ENCODE results near the gene TPO.

Gene TPO

DNA sequence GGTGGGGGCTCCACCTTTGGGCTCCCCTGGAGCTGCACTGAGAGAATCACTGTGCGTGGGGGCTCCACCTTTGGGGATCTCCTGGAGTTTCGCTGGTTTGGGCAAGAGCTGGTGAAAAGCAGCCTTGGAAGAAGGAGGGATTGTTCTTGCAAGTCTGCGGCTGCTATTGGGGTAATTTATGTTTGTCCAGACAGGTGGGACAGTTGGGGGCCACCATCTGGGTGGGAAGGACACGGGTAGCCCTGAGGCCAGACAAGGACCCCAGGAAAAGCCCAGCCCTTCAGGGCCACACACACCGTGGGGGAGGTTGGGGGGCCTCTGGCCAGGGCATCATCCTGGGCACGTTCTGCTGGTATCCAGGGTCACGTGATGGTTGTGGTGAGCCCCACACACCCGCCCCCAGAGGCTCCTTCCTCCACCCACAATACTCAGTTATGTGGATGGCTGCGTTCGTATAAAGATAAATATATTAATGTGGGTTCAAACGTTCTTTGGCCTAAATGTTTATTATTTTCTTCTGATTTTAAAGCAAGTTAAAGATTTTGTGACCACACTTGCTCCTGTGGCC lies 47.7 kb downstream of the TPO start:
- TF ChIP-seq ZFX (IDR thresholded peaks at IDR 0.05; ENCODE audit: borderline replicate concordance) = no peak
- TF ChIP-seq, protein P1, sequence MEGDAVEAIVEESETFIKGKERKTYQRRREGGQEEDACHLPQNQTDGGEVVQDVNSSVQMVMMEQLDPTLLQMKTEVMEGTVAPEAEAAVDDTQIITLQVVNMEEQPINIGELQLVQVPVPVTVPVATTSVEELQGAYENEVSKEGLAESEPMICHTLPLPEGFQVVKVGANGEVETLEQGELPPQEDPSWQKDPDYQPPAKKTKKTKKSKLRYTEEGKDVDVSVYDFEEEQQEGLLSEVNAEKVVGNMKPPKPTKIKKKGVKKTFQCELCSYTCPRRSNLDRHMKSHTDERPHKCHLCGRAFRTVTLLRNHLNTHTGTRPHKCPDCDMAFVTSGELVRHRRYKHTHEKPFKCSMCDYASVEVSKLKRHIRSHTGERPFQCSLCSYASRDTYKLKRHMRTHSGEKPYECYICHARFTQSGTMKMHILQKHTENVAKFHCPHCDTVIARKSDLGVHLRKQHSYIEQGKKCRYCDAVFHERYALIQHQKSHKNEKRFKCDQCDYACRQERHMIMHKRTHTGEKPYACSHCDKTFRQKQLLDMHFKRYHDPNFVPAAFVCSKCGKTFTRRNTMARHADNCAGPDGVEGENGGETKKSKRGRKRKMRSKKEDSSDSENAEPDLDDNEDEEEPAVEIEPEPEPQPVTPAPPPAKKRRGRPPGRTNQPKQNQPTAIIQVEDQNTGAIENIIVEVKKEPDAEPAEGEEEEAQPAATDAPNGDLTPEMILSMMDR (IDR thresholded peaks at IDR 0.05) = no peak
- H3K27ac ChIP-seq = no peak overlapping the region

DNA sequence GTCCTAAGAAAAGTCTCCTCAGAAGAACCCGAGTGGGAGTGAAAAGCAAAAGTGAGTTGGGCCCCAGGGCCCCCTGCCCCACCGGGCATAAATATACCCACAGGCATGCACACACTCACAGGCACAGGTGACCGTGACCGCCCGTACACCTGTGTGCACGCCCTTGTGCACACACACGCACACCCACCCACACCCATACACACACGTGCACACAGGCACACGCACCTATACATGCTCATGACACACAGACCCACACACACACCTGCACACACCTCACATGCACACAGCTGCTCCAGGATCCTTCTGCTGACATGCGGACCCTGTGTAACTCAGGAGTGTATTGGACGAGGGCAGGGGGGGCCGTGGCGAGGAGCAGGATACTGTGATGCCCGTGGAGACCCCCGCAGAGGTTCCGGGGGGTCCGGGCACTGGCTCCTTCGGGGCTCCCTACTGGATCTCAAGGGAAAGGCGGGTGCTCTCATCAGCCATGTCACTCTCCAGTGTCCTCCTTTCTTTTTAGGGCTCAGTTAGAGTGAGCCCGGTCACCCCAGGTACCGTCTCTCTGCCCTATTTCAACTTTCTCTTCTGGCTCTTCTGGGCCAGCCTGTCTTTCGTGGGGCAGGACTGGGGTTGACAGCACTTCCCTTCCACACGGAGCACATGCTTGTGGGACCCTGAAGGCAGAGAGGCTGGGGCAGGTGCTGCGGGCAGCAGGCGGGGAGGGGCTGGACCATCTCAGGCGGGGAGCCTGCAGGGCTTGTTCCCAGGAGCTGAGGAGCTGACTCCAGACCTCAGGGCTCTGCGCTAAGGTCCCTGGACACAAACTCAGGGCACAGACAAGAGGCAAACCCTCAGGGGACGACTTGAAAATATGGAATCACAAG lies 48.5 kb downstream of the TPO start:
- no peak for TF ChIP-seq ZFX (IDR thresholded peaks at IDR 0.05; ENCODE audit: borderline replicate concordance)
- TF ChIP-seq, protein P1 (IDR thresholded peaks at IDR 0.05) = no peak
- H3K27ac ChIP-seq = no peak overlapping the region

DNA sequence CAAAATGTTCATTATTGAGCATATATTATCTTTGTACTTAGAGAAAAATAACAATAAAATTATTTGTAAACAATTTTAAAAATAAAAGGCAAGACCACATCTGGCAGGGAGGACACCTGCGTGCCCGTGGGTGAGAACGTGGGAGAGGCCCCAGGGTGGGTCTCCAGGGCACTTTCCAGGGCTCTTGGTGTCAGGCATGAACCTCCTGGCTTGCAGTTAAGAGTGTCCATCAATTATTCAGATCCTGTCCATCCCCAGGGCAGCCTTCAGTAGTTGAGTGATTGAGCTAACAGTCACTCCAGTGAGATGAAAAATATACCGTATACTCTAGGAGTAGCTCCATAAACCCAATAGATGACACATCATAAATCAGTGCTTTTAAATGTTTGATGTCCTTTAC lies 49.7 kb downstream of the TPO start:
- no peak for TF ChIP-seq ZFX (IDR thresholded peaks at IDR 0.05; ENCODE audit: borderline replicate concordance)
- TF ChIP-seq, protein P1 (IDR thresholded peaks at IDR 0.05) = no peak
- H3K27ac ChIP-seq = no peak overlapping the region

DNA sequence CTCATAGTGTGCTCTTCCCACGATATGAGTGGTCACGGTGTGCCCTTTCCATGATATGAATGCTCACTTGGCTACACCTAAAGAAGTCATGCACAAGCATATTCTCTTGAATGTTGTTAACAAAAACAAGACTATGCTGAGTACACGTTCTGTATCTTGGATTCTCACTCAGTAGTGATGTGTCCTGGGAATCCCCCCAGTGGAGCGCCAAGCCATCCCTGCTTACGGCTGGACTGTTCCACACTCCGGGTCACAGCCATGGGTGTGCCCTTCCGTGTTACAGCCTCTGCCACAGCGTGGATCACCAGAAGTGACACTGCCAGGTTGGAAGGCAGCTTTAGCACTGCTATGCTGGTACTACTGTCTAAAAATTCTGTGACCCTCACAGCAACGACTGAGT lies 59.1 kb downstream of the TPO start:
- TF ChIP-seq ZFX (IDR thresholded peaks at IDR 0.05; ENCODE audit: borderline replicate concordance) = no peak
- TF ChIP-seq, protein P1 (IDR thresholded peaks at IDR 0.05) = no peak
- H3K27ac ChIP-seq = no peak overlapping the region

DNA sequence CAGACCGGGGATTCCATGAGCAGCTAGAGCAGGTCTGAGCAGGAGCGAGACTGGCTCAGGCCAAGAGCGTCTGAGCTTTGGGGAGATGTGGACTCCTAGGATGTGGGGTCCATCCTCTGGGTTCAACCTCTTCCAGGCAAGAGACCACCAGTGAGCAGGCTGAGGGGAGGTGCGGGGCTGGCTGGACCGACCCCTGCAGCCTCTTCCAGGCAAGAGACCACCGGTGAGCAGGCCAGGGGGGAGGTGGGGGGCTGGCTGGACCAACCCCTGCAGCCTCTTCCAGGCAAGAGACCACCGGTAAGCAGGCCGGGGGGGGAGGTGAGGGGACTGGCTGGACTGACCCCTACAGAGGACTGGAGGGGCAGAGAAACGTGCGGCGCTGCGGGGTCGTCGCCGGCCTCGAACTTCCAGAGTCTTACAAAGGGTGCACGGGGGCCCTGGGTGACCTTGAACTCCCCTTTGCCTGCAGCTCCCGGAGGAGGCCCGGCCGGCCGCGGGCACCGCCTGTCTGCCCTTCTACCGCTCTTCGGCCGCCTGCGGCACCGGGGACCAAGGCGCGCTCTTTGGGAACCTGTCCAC lies 63.4 kb downstream of the TPO start:
- no peak overlapping the region for H3K27ac ChIP-seq
- TF ChIP-seq, protein P1 (IDR thresholded peaks at IDR 0.05) = no peak
- TF ChIP-seq ZFX (IDR thresholded peaks at IDR 0.05; ENCODE audit: borderline replicate concordance) = no peak

DNA sequence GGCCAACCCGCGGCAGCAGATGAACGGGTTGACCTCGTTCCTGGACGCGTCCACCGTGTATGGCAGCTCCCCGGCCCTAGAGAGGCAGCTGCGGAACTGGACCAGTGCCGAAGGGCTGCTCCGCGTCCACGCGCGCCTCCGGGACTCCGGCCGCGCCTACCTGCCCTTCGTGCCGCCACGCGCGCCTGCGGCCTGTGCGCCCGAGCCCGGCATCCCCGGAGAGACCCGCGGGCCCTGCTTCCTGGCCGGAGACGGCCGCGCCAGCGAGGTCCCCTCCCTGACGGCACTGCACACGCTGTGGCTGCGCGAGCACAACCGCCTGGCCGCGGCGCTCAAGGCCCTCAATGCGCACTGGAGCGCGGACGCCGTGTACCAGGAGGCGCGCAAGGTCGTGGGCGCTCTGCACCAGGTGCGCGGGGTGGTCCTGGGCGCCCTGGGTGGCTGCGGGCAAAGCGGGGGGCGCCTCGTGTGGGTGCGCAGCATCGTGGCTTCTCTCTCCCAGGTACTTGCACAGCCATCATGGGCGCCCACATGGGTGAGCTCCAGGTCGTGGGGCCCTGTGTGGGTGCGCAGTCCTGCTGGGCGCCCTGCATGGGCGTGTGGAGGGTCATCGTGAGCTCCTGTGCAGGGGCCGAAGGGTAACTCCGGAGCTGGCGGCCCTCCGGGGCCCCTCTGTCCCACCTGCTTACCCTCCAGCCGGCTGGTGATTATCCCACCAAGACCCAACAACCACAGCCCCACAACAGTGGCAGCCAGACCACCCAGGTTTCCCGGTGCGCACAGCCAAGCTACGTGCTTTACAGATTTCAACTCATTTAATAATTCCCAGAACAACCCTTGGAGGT lies 64.2 kb downstream of the TPO start:
- H3K27ac ChIP-seq = no peak overlapping the region

More for the DNA sequence above, 64.2 kb downstream of the TPO start:
- TF ChIP-seq ZFX (IDR thresholded peaks at IDR 0.05; ENCODE audit: borderline replicate concordance) = no peak
- TF ChIP-seq, protein P1 (IDR thresholded peaks at IDR 0.05) = no peak

Measured in 22Rv1 (cell line).